CD4-positive, alpha-beta T cell (primary cell): ENCODE results near the gene LAMP5. TPM values are rescaled to one million over a fixed set of nuclear protein-coding genes. Genes with fewer than 3 reads are reported as not detected.

Experiments
- ATAC-seq: fragments of 200-7000 bp; cut with Tn5 transposase; one replicate; pipeline ENCODE4 v1.10.0; 2022; ENCODE audit warnings: mild to moderate bottlenecking; ENCODE audit not compliant: poor library complexity
- CTCF ChIA-PET: fragments of 350-600 bp; sonication (Branson Sonifier 250); formaldehyde crosslinking; loops from one replicate; lab custom pipeline; 2021; ENCODE audit warnings: antibody characterized with exemption, inconsistent platforms; lab: Charles Lee
- POLR2A ChIA-PET: fragments of 350-600 bp; sonication (Branson Sonifier 250); formaldehyde crosslinking; loops from one replicate; lab custom pipeline; 2021; ENCODE audit warnings: antibody characterized with exemption, inconsistent platforms; lab: Charles Lee
- DNase-seq, 14 experiments: peaks; one replicate each; pipeline ENCODE4 v3.0.0-alpha.2; 2013 to 2020; ENCODE audit warnings: mixed read lengths in 2 of 14
- H3K27ac ChIP-seq, 2 donors: one replicate each; pipeline versions ENCODE4 v1.5.1 to v1.7.0; 2013; ENCODE audit warnings: low read length in 2 of 2, low read depth in 1 of 2, mild to moderate bottlenecking in 1 of 2
- H3K27me3 ChIP-seq, 2 experiments: 1 replicate in 1 of 2; 2 replicates in 1 of 2; pipeline versions ENCODE4 v1.6.1 to v1.7.0; 2013; ENCODE audit warnings: low read length in 2 of 2, control low read depth in 1 of 2, mild to moderate bottlenecking in 1 of 2, moderate library complexity in 1 of 2; ENCODE audit not compliant: insufficient read depth in 2 of 2, control insufficient read depth in 1 of 2
- H3K36me3 ChIP-seq: one replicate; pipeline ENCODE4 v1.6.1; 2013; ENCODE audit warnings: low read length, control low read depth; ENCODE audit not compliant: insufficient read depth
- H3K4me1 ChIP-seq: one replicate; pipeline ENCODE4 v1.6.1; 2013; ENCODE audit warnings: low read length, control low read depth; ENCODE audit not compliant: insufficient read depth
- H3K4me3 ChIP-seq: one replicate; pipeline ENCODE4 v1.5.1; 2013; ENCODE audit warnings: mild to moderate bottlenecking, low read length, moderate library complexity
- H3K9me3 ChIP-seq, 2 experiments: 1 replicate in 1 of 2; 2 replicates in 1 of 2; pipeline versions ENCODE4 v1.6.1 to v1.7.0; 2013; ENCODE audit warnings: low read length in 2 of 2, mild to moderate bottlenecking in 2 of 2, control low read depth in 1 of 2, moderate library complexity in 1 of 2; ENCODE audit not compliant: control insufficient read depth in 1 of 2, insufficient read depth in 1 of 2
- H3K27ac Mint-ChIP-seq: one replicate; pipeline ENCODE4 v1.8.0; 2020; ENCODE audit warnings: mixed read lengths
- H3K27me3 Mint-ChIP-seq: one replicate; pipeline ENCODE4 v1.8.0; 2021; ENCODE audit warnings: mixed read lengths
- H3K36me3 Mint-ChIP-seq: one replicate; pipeline ENCODE4 v1.8.0; 2021; ENCODE audit warnings: low read depth, mixed read lengths
- H3K4me1 Mint-ChIP-seq: one replicate; pipeline ENCODE4 v1.8.0; 2021; ENCODE audit warnings: low read depth, mixed read lengths
- H3K4me3 Mint-ChIP-seq: one replicate; pipeline ENCODE4 v1.8.0; 2020; ENCODE audit warnings: mild to moderate bottlenecking, mixed read lengths
- H3K9me3 Mint-ChIP-seq: one replicate; pipeline ENCODE4 v1.8.0; 2020; ENCODE audit warnings: mixed read lengths
- CTCF ChIP-seq: fragments of 200-600 bp; IDR thresholded peaks from one replicate; pipeline ENCODE4 v1.8.0; 2022; ENCODE audit warnings: antibody characterized with exemption, mild to moderate bottlenecking
- intact Hi-C, 2 experiments: fragments of 100-400 bp; cut with DNase I in 1 of 2; cut with micrococcal nuclease in 1 of 2; formaldehyde crosslinking; loops; one replicate each; pipeline versions ENCODE4 v1.15.1 to v1.9.0; 2023 to 2025; cut with DNase I, micrococcal nuclease
- total RNA-seq, 174 experiments: library from RNA in 2 of 174; stranded (reverse) in 2 of 174; gene quantifications; one replicate each; pipeline ENCODE4 v1.2.3 and lab custom pipeline; 2021 to 2026

LAMP5 gene
- total RNA-seq, 2 experiments from 2014 or later, result 0.11 TPM; not detected in 1

- ChIA-PET POLR2A (no interaction called here), CTCF (no interaction called here)
- Histone ChIP-seq H3K27ac (no peak overlapping the region), H3K27me3 (no peaks in the 10 kb centered on the region), H3K4me1 (no peaks in the 10 kb centered on the region), H3K9me3 (no peaks in the 10 kb centered on the region), H3K36me3 (no peaks in the 10 kb centered on the region), H3K4me3 (no peak overlapping the region)
- no peaks in the 10 kb centered on the region for H3K27me3 Mint-ChIP-seq
- H3K9me3 Mint-ChIP-seq, result no peaks in the 10 kb centered on the region
- no peak for TF ChIP-seq CTCF
- no peaks in the 10 kb centered on the region for H3K36me3 Mint-ChIP-seq
- no peaks in the 10 kb centered on the region for H3K4me1 Mint-ChIP-seq
- DNase-seq (no peak), ATAC-seq (no peak)
- no peak overlapping the region for H3K4me3 Mint-ChIP-seq
- no peak overlapping the region for H3K27ac Mint-ChIP-seq
- intact Hi-C loops, result no loop called here
Measured at GRCh38 chr20:9483131-9483530, 31.3 kb upstream of the LAMP5 start.

- intact Hi-C loops, result no loop called here
- no peaks in the 10 kb centered on the region for H3K4me1 ChIP-seq
- ATAC-seq (no peak), DNase-seq (no peak)
- no peaks in the 10 kb centered on the region for H3K9me3 ChIP-seq
- POLR2A ChIA-PET, result no interaction called here
- no peak overlapping the region for H3K4me3 Mint-ChIP-seq
- H3K27ac Mint-ChIP-seq, result no peak overlapping the region
- no peak for TF ChIP-seq CTCF
- H3K36me3 ChIP-seq, result no peaks in the 10 kb centered on the region
- CTCF ChIA-PET, result no interaction called here
- no peak overlapping the region for H3K27ac ChIP-seq
- no peaks in the 10 kb centered on the region for H3K36me3 Mint-ChIP-seq
- no peak overlapping the region for H3K4me3 ChIP-seq
- no peaks in the 10 kb centered on the region for H3K4me1 Mint-ChIP-seq
- H3K9me3 Mint-ChIP-seq, result no peaks in the 10 kb centered on the region
- H3K27me3 ChIP-seq, result no peaks in the 10 kb centered on the region
- no peaks in the 10 kb centered on the region for H3K27me3 Mint-ChIP-seq
Measured at GRCh38 chr20:9485614-9486340, 28.6 kb upstream of the LAMP5 start.

GRCh38 chr20:9487231-9487630, 27.2 kb upstream of the LAMP5 start:
- H3K9me3 ChIP-seq, result no peaks in the 10 kb centered on the region
- no peaks in the 10 kb centered on the region for H3K4me1 ChIP-seq
- H3K4me3 Mint-ChIP-seq, result no peak overlapping the region
- no peaks in the 10 kb centered on the region for H3K27me3 Mint-ChIP-seq
- intact Hi-C loops, result no loop called here
- TF ChIP-seq CTCF, result no peak
- H3K4me1 Mint-ChIP-seq, result no peaks in the 10 kb centered on the region
- no peak overlapping the region for H3K27ac Mint-ChIP-seq
- H3K9me3 Mint-ChIP-seq, result no peaks in the 10 kb centered on the region
- no peak overlapping the region for H3K27ac ChIP-seq
- POLR2A ChIA-PET, result no interaction called here
- CTCF ChIA-PET, result no interaction called here
- DNase-seq, result no peak
- H3K27me3 ChIP-seq, result no peaks in the 10 kb centered on the region
- H3K36me3 ChIP-seq, result no peaks in the 10 kb centered on the region
- no peaks in the 10 kb centered on the region for H3K36me3 Mint-ChIP-seq
- no peak overlapping the region for H3K4me3 ChIP-seq
- ATAC-seq, result no peak
